Endothelial cell of umbilical vein (primary cell): Measurements from ENCODE around the gene AP2B1. TPM values are rescaled to one million over a fixed set of nuclear protein-coding genes. Genes with fewer than 3 reads are reported as not detected.

Experiments
- BruUV-seq: library from RNA; stranded (reverse); fragments of 400-500 nt; replicated peaks from 2 replicates; lab custom pipeline; 2021; lab: Mats Ljungman, UMichigan
- CTCF ChIA-PET: fragments of 300-600, 350-600 bp; sonication (Branson Sonifier 250); formaldehyde crosslinking; loops from one replicate; lab custom pipeline; 2021; ENCODE audit warnings: antibody characterized with exemption, inconsistent platforms; lab: Charles Lee
- POLR2A ChIA-PET: fragments of 300-600, 350-600 bp; sonication (Branson Sonifier 250); formaldehyde crosslinking; loops from one replicate; lab custom pipeline; 2021; ENCODE audit warnings: antibody characterized with exemption, inconsistent platforms; lab: Charles Lee
- DNase-seq: peaks from one replicate; pipeline ENCODE4 v3.0.0-alpha.2; 2011; ENCODE audit warnings: low read depth, low spot score
- FAIRE-seq: peaks from 2 replicates; lab custom pipeline; 2011; peaks lifted over from hg19 to GRCh38; lab: Jason Lieb, UNC
- H2AFZ ChIP-seq: 2 replicates; pipeline ENCODE4 v1.6.0; 2012; ENCODE audit warnings: low read depth, low read length, control low read depth, inconsistent platforms
- H3K27ac ChIP-seq: 2 replicates; pipeline ENCODE4 v1.5.1; 2011; ENCODE audit warnings: low read depth, mild to moderate bottlenecking, control low read depth, low read length, moderate library complexity; ENCODE audit not compliant: insufficient read depth
- H3K27me3 ChIP-seq, 2 experiments: 2 replicates each; pipeline versions ENCODE4 v1.6.0 to v1.6.1; 2011; ENCODE audit warnings: low read length in 2 of 2, mixed read lengths in 1 of 2; ENCODE audit not compliant: control insufficient read depth in 2 of 2, insufficient read depth in 2 of 2
- H3K36me3 ChIP-seq, 2 experiments: 2 replicates in 1 of 2; 3 replicates in 1 of 2; pipeline ENCODE4 v1.5.1; 2011; ENCODE audit warnings: low read length in 2 of 2, mild to moderate bottlenecking in 1 of 2, moderate library complexity in 1 of 2; ENCODE audit not compliant: control insufficient read depth in 2 of 2, insufficient read depth in 2 of 2; ENCODE audit errors: extremely low read depth in 1 of 2
- H3K4me1 ChIP-seq: 3 replicates; pipeline ENCODE4 v1.5.1; 2011; ENCODE audit warnings: mild to moderate bottlenecking, low read length; ENCODE audit not compliant: control insufficient read depth, insufficient read depth; ENCODE audit errors: extremely low read depth
- H3K4me2 ChIP-seq: 2 replicates; pipeline ENCODE4 v1.6.1; 2011; ENCODE audit warnings: low read length, control low read depth, mixed read lengths; ENCODE audit not compliant: insufficient read depth
- H3K4me3 ChIP-seq, 3 experiments: fragments of 200-600 bp in 1 of 3; sonication (generic), shearing (Covaris generic) in 1 of 3; replicated peaks in 1 of 3; 2 replicates each; pipeline ENCODE4 v1.5.1; 2011 to 2016; ENCODE audit warnings: control low read depth in 3 of 3, low read length in 3 of 3, mild to moderate bottlenecking in 2 of 3, inconsistent platforms in 1 of 3, low read depth in 1 of 3, moderate library complexity in 1 of 3; ENCODE audit not compliant: insufficient read depth in 1 of 3
- H3K79me2 ChIP-seq: 2 replicates; pipeline ENCODE4 v1.6.0; 2012; ENCODE audit warnings: low read length, inconsistent platforms; ENCODE audit not compliant: control insufficient read depth, insufficient read depth
- H3K9ac ChIP-seq: replicated peaks from 2 replicates; pipeline ENCODE3; 2011; ENCODE audit warnings: low read length, control low read depth; ENCODE audit not compliant: insufficient read depth; ENCODE audit errors: extremely low read depth
- H3K9me1 ChIP-seq: replicated peaks from 3 replicates; pipeline ENCODE4 v1.6.0; 2011; ENCODE audit warnings: mild to moderate bottlenecking, low read length; ENCODE audit not compliant: control insufficient read depth, insufficient read depth; ENCODE audit errors: extremely low read depth
- H3K9me3 ChIP-seq: replicated peaks from 2 replicates; pipeline ENCODE4 v1.5.1; 2012; ENCODE audit warnings: low read length, inconsistent platforms; ENCODE audit not compliant: control insufficient read depth, insufficient read depth
- H4K20me1 ChIP-seq: replicated peaks from 2 replicates; pipeline ENCODE3; 2011; ENCODE audit warnings: mild to moderate bottlenecking, low read length; ENCODE audit not compliant: control insufficient read depth, insufficient read depth; ENCODE audit errors: extremely low read depth
- EZH2 ChIP-seq: IDR thresholded peaks from 2 replicates; pipeline ENCODE4 v1.6.1; 2012; ENCODE audit warnings: borderline replicate concordance, low read depth, mild to moderate bottlenecking, moderate library complexity, low read length, inconsistent platforms; ENCODE audit not compliant: severe bottlenecking
- FOS ChIP-seq: IDR thresholded peaks from 2 replicates; pipeline ENCODE4 v1.6.1; 2011; ENCODE audit warnings: mild to moderate bottlenecking, low read length, moderate library complexity, borderline replicate concordance; ENCODE audit not compliant: insufficient read depth
- GATA2 ChIP-seq: IDR thresholded peaks from 2 replicates; pipeline ENCODE4 v1.7.0; 2011; ENCODE audit warnings: low read depth, mild to moderate bottlenecking, moderate library complexity, mixed read lengths, low read length; ENCODE audit not compliant: insufficient read length, insufficient read depth
- JUN ChIP-seq: IDR thresholded peaks from 2 replicates; pipeline ENCODE4 v1.6.1; 2011; ENCODE audit warnings: borderline replicate concordance, low read depth; ENCODE audit not compliant: insufficient read length, insufficient read depth
- MYC ChIP-seq: IDR thresholded peaks from one replicate; pipeline ENCODE4 v1.6.1; 2011; ENCODE audit warnings: mild to moderate bottlenecking, low read depth, low read length
- POLR2A ChIP-seq: IDR thresholded peaks from 2 replicates; pipeline ENCODE4 v1.6.1; 2012; ENCODE audit warnings: low read depth, mild to moderate bottlenecking, control low read depth, low read length
- POLR2AphosphoS5 ChIP-seq: IDR thresholded peaks from 2 replicates; pipeline ENCODE4 v1.6.1; 2012; ENCODE audit warnings: low read depth, mild to moderate bottlenecking, control low read depth, low read length, moderate library complexity; ENCODE audit not compliant: insufficient read depth
- dilution Hi-C: fragments of 300-500 bp; cut with MboI; formaldehyde crosslinking; loops from one replicate; pipeline ENCODE4 v1.15.0; 2019; ENCODE audit warnings: low sequenced_read_pairs; ENCODE audit not compliant: extremely low pct_ligation_motif_present
- intact Hi-C: fragments of 100-400 bp; cut with micrococcal nuclease; formaldehyde crosslinking; loops from one replicate; pipeline ENCODE4 v1.10.0; 2022
- polyA plus RNA-seq, 4 experiments: library from polyadenylated mRNA; depleted of rRNA in 3 of 4; stranded (reverse) in 3 of 4; unstranded in 1 of 4; fragments of >200 nt; gene quantifications; 2 replicates each; pipeline versions ENCODE4 v1.2.1 to v1.2.3, GENCODE V29; 2011 to 2012; ENCODE audit warnings: missing spikeins in 1 of 4
- total RNA-seq: library from RNA; stranded (reverse); gene quantifications from 2 replicates; pipeline ENCODE4 v1.2.3, GENCODE V29; 2021
- TF ChIP-seq, protein P1 (sequence below): IDR thresholded peaks from 2 replicates; pipeline ENCODE4 v1.6.1; 2011; ENCODE audit not compliant: insufficient read depth, insufficient read length
- TF ChIP-seq, protein P2 (sequence below), 2 donors: IDR thresholded peaks; 1 replicate in 1 of 2; 2 replicates in 1 of 2; pipeline ENCODE4 v1.5.1; 2011; ENCODE audit warnings: low read length in 2 of 2, mild to moderate bottlenecking in 2 of 2, moderate library complexity in 2 of 2, control low read depth in 1 of 2, inconsistent platforms in 1 of 2, low read depth in 1 of 2; ENCODE audit not compliant: insufficient read depth in 1 of 2; ENCODE audit errors: extremely low read depth in 1 of 2

AP2B1 gene
- total and polyA plus RNA-seq, 2 donors (not counting 3 experiments of a cell fraction or from before 2014, with no cell fraction given): 106 to 198 TPM

- no peak overlapping the region for H3K27ac ChIP-seq
- no peak for FAIRE-seq
- H3K9me3 ChIP-seq: no peaks in the 10 kb centered on the region
- H2AFZ ChIP-seq: no peak overlapping the region
- H3K79me2 ChIP-seq: no peaks in the 10 kb centered on the region
- TF ChIP-seq POLR2AphosphoS5 (no peak), MYC (no peak), JUN (no peak), POLR2A (no peak), FOS (no peak), EZH2 (no peak), GATA2 (no peak)
- TF ChIP-seq, protein P1, sequence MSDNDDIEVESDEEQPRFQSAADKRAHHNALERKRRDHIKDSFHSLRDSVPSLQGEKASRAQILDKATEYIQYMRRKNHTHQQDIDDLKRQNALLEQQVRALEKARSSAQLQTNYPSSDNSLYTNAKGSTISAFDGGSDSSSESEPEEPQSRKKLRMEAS: no peak
- TF ChIP-seq, protein P2, sequence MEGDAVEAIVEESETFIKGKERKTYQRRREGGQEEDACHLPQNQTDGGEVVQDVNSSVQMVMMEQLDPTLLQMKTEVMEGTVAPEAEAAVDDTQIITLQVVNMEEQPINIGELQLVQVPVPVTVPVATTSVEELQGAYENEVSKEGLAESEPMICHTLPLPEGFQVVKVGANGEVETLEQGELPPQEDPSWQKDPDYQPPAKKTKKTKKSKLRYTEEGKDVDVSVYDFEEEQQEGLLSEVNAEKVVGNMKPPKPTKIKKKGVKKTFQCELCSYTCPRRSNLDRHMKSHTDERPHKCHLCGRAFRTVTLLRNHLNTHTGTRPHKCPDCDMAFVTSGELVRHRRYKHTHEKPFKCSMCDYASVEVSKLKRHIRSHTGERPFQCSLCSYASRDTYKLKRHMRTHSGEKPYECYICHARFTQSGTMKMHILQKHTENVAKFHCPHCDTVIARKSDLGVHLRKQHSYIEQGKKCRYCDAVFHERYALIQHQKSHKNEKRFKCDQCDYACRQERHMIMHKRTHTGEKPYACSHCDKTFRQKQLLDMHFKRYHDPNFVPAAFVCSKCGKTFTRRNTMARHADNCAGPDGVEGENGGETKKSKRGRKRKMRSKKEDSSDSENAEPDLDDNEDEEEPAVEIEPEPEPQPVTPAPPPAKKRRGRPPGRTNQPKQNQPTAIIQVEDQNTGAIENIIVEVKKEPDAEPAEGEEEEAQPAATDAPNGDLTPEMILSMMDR (IDR thresholded peaks at IDR 0.05; ENCODE audit: extremely low read depth in 1 of 2, insufficient read depth in 1 of 2, low read depth in 1 of 2, low read length in 2 of 2): no peak
- H3K27me3 ChIP-seq: peaks cover 26 to 38% of the 10 kb centered on the region in 2 experiments
- no peaks in the 10 kb centered on the region for H3K9me1 ChIP-seq
- no peak for DNase-seq
- no peaks in the 10 kb centered on the region for H3K4me1 ChIP-seq
- no peak overlapping the region for H3K4me3 ChIP-seq
- dilution Hi-C loops (no loop called here), intact Hi-C loops (loop anchor here (1.0 kb wide), 1 partner anchor 193 kb away; no protein-coding TSS in a partner anchor)
- no peak overlapping the region for H3K4me2 ChIP-seq
- no peak overlapping the region for H3K9ac ChIP-seq
- H4K20me1 ChIP-seq: no peaks in the 10 kb centered on the region
- H3K36me3 ChIP-seq: no peaks in the 10 kb centered on the region
- ChIA-PET CTCF (interaction anchor here (0.6 to 2.7 kb wide), 6 partner anchors 10 to 193 kb away, joined by 3 to 35 read pairs (median 10); no protein-coding TSS in a partner anchor), POLR2A (no interaction called here)
- BruUV-seq: no TSS peak
Measured at GRCh38 chr17:35554668-35555067, 32.5 kb upstream of the AP2B1 start.
